Amniotic epithelial cell (primary cell): ENCODE measurements around the gene MTERF2.

Experiments used
- DNase-seq: peaks from one replicate; pipeline ENCODE4 v3.0.0-alpha.2; 2010; ENCODE audit warnings: low read depth

Gene MTERF2

DNA sequence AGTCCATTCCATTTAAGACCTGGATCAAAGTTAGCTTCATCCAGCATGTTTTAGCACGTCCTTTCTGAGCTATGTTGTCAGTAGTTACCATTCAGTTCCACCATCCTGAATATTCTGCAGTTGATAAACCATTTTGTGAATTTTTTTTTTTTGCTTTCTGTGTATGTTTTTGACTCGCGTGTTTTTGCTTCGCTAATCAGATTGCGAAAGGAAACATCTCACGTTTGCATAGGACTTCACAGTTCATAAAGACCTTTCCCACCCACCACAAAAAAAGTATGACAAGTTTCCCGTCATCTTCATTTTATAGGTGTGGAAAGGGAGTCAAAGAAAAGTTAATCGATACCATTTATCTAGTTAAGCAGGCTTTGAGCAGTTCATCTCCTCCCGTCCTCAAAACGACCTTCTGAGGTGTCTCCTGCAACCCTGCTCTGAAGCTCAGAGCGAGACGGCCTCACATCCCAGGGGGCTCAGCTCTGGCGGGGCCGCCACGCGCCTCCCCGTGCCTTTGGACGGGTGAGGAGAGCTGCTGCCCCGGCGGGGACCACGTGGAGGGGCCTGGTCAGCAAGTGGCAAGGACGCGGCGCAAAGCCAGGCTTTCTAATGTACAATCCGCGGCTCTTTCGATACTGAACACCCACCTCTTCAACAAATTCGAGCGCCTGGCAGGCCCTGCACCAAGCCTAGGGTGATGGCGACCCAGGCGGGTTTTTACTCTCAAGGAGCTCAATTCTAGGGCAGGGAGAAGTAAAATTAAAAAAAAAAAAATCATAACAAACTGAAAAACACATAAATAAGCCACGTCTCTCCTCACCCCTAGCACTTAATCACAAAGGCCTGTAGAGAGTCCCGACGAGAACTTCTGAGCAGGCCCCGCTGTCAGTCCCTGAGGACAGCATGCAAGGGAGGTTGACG lies 32.2 kb downstream of the MTERF2 start:
- DNase-seq, result peak; percentile 36

DNA sequence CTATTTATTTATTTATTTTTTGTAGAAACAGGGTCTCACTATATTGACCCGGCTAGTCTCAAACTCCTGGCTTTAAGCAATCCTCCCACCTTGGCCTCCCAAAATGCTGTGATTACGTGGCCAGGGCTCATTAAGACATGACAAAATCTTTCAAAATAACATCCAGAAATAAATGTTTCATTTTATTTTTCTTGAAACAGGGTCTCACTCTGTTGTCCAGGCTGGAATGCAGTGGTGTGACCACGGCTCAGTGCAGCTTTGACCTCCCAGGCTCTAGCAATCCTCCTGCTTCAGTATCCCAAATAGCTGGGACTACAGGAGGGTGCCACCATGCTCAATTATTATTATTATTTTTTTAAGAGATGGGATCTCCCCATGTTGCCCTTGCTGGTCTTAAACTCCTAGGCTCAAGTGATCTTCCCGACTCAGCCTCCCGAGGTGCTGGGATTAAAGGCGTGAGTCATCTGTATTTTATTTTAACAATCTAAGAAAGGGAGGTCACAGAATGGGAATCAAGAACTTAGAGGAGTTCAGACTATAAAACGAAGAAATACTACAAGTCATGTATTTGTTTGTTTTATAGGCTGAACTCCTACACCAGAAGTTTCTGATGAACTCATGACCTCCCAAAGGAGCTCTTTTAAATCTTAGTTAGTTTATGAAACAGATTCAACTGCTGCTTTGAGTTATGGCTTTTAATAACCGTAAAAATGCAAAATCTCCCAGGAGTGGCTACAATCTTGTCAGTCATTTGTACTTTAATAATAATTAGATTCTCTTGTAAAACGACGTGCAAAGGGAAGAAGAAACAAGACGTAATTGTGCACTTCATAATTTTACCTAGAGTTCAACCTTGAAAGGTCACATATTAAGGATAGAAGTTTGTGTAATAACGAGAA lies 33.3 kb downstream of the MTERF2 start:
- DNase-seq, result peak; percentile 44

DNA sequence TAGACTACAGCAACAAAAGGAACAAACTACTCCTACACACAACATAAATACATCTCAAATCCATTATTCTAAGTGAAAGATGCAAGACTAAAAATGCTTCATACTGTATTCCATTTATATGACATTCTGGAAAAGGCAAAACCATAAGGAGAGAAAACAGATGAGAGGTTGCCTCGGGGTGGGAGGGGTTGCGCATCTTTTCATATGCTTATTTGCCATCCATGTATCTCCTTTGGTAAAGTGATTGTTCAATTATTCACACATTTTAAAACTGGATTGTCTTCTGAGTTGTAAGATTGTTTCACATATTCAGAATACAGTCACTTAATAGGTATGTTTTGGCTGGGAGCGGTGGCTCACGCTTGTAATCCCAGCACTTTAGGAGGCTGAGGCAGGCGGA lies 36.4 kb downstream of the MTERF2 start:
- DNase-seq, result no peak

DNA sequence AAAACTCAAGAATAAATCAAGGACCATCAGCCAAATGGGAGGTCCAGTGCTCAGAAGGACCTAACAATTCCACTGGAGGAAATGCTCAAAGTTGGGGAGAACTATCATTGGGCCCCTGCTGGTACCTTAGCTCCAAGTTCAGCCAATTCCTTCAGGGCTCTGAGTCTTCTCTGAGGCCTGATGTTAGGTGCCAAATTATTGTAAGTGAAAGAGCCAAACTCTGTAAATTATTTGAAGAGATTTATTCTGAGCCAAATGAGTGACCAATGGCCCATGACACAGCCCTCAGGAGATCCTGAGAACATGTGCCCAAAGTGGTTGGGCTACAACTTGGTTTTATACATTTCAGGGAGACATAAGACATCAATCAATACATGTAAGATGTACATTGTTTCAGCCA lies 39.5 kb downstream of the MTERF2 start:
- no peak for DNase-seq

DNA sequence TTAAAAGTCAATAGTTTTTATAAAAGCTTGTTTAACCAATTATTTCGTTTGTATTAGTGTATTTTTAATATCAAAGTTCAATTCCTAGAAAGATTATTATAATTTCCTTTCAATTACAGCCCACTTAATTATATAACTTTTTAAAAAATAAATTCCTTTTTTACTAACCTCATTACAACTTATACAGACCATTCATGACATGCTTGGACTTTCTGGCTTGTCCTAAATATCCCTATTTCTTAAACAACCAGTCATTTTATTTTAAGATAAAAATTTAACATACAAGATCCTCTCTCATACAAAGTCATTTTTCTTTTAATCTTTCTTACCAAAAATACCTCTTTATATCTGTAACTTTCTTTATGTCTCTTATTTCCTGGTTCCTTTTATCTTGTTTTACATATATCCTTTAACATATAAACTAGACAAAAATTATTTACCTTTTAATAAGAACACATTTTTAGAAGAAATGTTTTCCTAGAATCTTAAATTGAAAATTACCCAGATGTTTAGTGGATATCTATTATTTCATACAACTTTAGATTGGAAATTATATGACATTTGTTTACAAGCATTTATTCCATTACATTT lies 41.6 kb downstream of the MTERF2 start:
- DNase-seq, result no peak

DNA sequence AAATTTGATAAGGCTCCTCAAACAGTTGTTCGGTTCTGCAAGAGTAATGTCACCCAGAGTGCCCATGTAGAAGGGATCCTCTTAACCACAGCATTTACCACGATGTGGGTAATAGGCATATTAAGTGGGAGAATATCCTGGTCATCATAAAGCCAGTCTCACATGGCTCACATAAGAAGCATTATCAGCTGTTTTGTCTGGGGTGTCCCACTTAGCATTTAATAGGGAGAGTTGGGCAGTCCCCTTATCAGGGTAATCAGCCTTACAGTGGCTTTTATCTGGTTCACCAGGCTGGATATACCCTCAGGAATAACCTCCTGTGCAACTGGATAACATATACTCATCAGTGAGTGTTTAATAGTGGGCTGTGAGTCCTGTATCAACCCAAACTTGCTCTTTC lies 44.2 kb downstream of the MTERF2 start:
- DNase-seq, result no peak

DNA sequence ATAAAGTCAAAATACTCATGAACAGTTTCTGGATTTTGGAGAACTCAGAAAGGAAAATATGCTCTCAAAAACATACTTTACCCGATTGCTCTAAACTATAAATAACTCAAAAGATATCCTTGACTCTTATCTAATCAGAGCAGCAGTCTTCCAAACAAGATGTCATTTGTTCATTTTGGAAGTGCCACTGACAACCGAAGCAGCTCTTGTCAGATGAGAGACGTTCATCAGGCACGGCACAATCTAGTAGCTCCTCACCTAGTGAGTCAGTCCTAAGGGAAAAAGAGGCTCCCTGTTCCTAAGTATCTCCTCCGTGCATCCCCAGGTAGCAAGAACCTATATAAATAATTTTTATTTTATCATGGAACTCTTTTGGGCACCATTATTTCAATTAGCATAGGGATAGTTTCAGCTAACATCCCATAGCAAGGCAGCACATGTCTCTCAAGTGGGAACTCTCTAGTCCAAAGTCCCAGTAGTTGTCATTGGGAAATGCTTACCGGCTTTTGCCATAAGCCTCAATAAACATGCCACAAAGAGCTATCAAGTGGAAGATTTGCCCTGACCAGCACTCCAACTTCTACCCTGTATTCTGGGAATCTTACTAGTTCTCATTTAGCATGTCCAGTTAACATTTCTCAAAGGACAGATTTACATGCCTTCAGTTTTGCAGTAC lies 45.3 kb downstream of the MTERF2 start:
- DNase-seq, result no peak

DNA sequence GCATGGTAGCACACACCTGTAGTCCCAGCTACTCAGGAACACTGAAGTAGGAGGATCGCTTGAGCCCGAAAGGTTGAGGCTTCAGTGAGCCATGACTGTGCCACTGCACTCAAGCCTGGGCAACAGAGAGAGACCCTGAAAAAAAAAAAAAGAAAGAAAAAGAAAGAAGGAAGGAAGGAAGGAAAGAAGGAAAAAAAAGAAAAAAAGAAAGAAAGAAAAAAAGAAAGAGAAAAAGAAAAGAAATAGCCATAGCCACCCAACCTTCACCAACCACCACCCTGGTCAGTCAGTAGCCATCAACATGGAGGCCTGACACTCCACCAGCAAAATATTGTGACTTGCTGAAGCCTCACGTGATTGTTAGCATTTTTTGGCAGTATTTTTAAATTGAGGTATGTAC lies 52.7 kb downstream of the MTERF2 start:
- no peak for DNase-seq
